ENCODE measurements around the gene GPR161.

GPR161 gene

GRCh38 chr1:168110896-168111545, 25.7 kb downstream of the GPR161 start:
- DNase-seq (ENCODE audit: low read depth in 2 of 3, low spot score in 1 of 3), result no peak

- no peak for DNase-seq (ENCODE audit: low read depth in 2 of 3, low spot score in 1 of 3)
These were observed 30.5 kb downstream of the GPR161 start for GRCh38 chr1:168106274-168106673.

GRCh38 chr1:168105846-168106245, 30.9 kb downstream of the GPR161 start:
- DNase-seq (ENCODE audit: low read depth in 2 of 3, low spot score in 1 of 3), result no peak

- DNase-seq (ENCODE audit: low read depth in 2 of 3, low spot score in 1 of 3), result no peak
These were observed 32.2 kb downstream of the GPR161 start for GRCh38 chr1:168104535-168104934.

- DNase-seq (ENCODE audit: low read depth in 2 of 3, low spot score in 1 of 3), result no peak
These were observed 34.2 kb downstream of the GPR161 start for GRCh38 chr1:168102487-168102886.

GRCh38 chr1:168101336-168101735, 35.4 kb downstream of the GPR161 start:
- DNase-seq (ENCODE audit: low read depth in 2 of 3, low spot score in 1 of 3), result no peak

GRCh38 chr1:168100315-168101002, 36.3 kb downstream of the GPR161 start:
- DNase-seq (ENCODE audit: low read depth in 2 of 3, low spot score in 1 of 3), result no peak

GRCh38 chr1:168099337-168099801, 37.4 kb downstream of the GPR161 start:
- no peak for DNase-seq (ENCODE audit: low read depth in 2 of 3, low spot score in 1 of 3)

- no peak for DNase-seq (ENCODE audit: low read depth in 2 of 3, low spot score in 1 of 3)
These were observed 38.0 kb downstream of the GPR161 start for GRCh38 chr1:168098534-168099320.

- no peak for DNase-seq (ENCODE audit: low read depth in 2 of 3, low spot score in 1 of 3)
These were observed 38.7 kb downstream of the GPR161 start for GRCh38 chr1:168097921-168098528.

GRCh38 chr1:168096296-168097165, 40.2 kb downstream of the GPR161 start:
- no peak for DNase-seq (ENCODE audit: low read depth in 2 of 3, low spot score in 1 of 3)

GRCh38 chr1:168095476-168095875, 41.3 kb downstream of the GPR161 start:
- no peak for DNase-seq (ENCODE audit: low read depth in 2 of 3, low spot score in 1 of 3)

- no peak for DNase-seq (ENCODE audit: low read depth in 2 of 3, low spot score in 1 of 3)
These were observed 43.1 kb downstream of the GPR161 start for GRCh38 chr1:168093616-168094015.

- DNase-seq (ENCODE audit: low read depth in 2 of 3, low spot score in 1 of 3), result no peak
These were observed 44.0 kb downstream of the GPR161 start for GRCh38 chr1:168092566-168093355.

GRCh38 chr1:168091720-168092550, 44.8 kb downstream of the GPR161 start:
- no peak for DNase-seq (ENCODE audit: low read depth in 2 of 3, low spot score in 1 of 3)

GRCh38 chr1:168091063-168091462, 45.7 kb downstream of the GPR161 start:
- DNase-seq (ENCODE audit: low read depth in 2 of 3, low spot score in 1 of 3), result no peak

GRCh38 chr1:168090395-168090794, 46.3 kb downstream of the GPR161 start:
- no peak for DNase-seq (ENCODE audit: low read depth in 2 of 3, low spot score in 1 of 3)

- DNase-seq (ENCODE audit: low read depth in 2 of 3, low spot score in 1 of 3), result no peak
These were observed 46.8 kb downstream of the GPR161 start for GRCh38 chr1:168089979-168090337.

All from stimulated activated CD4-positive, alpha-beta T cell treated with anti-CD3 and anti-CD28 coated beads, Interleukin-12 subunit alpha, Interleukin-12 subunit beta, amount 100 ng/mL, for 48 hours (primary cell).